Pulmonary artery endothelial cell (primary cell): Measurements from ENCODE around the gene VIPR2. TPM values are rescaled to one million over a fixed set of nuclear protein-coding genes. Genes with fewer than 3 reads are reported as not detected.
"Not testable (repeated sequence)": the region's sequence is repeated elsewhere in the genome, so short reads cannot be mapped to it uniquely, and the experiment has no call there.

Experiments used
- DNase-seq: peaks from one replicate; pipeline ENCODE4 v3.0.0-alpha.2; 2011; ENCODE audit warnings: low read depth, low spot score
- total RNA-seq: library from RNA; depleted of rRNA; stranded (reverse); fragments of >200 nt; gene quantifications from 2 replicates; pipeline ENCODE4 v1.2.3, GENCODE V29; 2014

VIPR2 gene
- total RNA-seq, 1 donor from 2014 or later, result not detected

- no peak for DNase-seq
Measured at GRCh38 chr7:159094023-159094740, 50.5 kb downstream of the VIPR2 start.

- no peak for DNase-seq
Measured at GRCh38 chr7:159093351-159093971, 51.2 kb downstream of the VIPR2 start.

GRCh38 chr7:159092701-159093121 lies 52.0 kb downstream of the VIPR2 start:
- no peak for DNase-seq

DNA sequence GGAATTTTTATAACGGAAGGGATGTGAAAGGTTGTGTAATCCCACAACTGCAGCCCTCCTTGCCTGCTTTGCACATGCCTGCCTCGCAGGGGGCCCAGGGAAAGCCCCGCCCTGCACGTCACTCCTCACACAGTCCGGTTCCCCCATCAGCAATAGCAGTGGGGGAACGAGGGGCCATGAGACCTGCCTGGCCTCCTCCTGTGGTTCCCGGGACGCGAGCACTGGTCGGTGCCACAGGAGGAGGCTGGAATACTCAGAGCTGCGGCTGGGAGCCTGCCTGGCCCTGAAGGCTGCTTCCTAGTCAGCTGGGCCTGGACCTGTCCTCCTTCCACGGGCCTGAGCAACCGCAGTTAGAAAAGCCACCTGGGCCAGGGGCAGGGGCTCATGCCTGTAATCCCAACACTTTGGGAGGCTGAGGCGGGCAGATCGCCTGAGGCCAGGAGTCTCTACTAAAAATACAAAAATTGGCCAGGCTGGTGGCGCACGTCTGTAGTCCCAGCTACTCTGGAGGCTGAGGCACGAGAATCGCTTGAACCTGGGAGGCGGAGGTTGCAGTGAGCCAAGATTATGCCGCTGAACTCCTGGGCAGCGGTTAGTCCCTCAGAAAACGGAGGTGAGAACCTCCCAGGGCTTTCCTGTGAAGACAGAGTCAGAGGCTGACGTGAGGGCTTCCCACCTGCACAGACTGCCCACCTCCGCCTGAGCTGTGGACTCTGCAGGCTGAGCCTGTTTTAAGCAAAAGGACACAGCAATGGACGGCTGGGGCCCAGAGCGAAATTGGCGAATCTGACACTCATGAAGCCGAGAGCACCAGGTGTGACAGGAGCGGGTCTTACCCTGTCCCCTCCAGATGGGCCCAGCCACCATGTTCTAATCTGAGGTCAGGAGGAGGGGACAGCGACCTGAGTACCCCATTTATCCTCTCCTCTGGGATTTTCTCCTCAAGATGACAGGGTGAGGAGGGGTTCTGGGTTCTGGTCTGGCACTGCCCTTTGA lies 52.9 kb downstream of the VIPR2 start:
- DNase-seq, result no peak

DNA sequence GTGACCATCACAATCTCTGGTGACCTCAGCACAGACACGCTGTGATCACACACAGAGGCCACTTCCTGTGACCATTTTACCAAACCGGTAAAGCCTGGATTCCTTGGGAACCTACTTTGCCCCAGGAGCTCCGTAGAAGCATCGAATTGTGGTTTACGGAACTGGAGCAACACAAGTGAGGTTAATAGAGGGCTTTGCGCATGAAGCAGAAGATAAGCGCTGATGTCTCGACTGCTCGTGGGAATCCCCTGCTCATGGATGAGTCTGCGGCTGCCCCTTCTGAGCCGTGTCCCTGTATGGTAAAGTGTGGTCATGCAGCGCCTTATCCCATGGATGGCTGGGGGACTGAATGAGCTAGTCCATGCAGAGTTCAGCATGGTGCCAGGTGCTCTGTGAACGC lies 53.6 kb downstream of the VIPR2 start:
- DNase-seq, result no peak

- DNase-seq, result no peak
Measured at GRCh38 chr7:159088016-159088865, 56.4 kb downstream of the VIPR2 start.

DNA sequence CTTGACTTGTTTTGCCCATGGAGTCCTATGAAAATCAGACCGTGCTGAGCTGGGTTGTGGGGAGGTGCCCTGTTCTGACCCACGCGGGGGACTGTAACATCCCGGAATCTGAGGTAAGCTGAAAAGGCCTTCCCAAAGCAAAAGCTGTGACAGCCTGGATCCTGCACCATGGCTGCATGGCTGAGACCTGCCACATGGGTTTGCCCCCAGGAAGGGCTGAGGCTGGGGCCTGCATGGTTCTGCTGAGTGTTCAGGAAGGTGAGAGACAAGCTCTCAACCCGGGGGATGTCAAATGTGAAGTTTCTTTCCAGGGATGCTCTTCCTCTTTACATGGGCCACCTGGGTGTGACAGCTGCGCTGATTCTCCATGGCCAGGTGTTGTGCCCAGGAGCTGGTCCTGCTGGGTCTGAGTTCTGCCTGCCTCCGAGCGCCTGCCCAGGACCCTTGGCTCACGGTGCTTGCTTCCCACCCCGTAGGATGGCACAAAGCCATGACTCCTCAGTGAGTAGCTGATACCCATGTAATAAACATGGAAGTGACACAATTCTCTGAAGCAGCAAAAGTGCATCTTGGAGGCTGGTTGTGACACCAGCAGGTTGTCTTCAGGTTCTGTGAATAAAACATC lies 58.3 kb downstream of the VIPR2 start:
- no peak for DNase-seq

DNA sequence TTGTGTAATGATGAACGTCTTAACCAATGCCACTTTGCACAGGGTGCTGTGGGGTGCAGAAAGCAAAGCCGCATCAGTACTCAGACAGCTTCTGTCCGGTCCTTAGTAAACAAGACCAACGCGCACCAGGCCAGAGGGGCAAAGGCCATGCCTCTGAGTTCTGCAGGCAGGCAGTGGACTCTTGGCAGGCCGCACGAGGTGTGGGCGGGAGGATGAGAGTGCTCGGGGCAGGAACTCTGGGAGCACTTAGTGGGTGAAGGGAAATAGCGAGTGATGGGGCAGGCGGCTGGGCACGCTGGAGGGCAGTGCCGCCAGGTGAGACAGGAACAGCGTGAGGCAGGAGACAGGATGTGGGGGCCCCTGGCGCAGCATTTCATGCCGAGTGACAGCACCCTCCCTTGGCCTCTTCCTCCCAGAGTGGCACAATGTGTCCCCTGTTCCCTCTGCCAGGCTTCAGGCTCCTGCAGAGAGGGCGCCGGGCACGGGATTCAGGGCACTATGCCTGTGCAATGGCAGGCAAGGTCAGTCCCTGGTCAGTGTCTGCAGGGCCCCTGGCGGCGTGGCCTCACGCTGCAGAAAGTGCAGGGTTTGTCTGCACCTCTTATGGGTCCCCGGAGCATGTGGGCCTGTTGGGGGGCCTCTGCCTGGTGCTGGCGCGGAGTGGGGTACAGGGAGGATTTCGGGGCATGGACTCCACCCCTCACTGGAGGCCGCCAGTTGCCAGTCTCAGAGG lies 60.4 kb downstream of the VIPR2 start:
- DNase-seq, result no peak

GRCh38 chr7:159083698-159084068 lies 61.0 kb downstream of the VIPR2 start:
- DNase-seq, result no peak

GRCh38 chr7:159083001-159083697 lies 61.5 kb downstream of the VIPR2 start:
- DNase-seq, result no peak

DNA sequence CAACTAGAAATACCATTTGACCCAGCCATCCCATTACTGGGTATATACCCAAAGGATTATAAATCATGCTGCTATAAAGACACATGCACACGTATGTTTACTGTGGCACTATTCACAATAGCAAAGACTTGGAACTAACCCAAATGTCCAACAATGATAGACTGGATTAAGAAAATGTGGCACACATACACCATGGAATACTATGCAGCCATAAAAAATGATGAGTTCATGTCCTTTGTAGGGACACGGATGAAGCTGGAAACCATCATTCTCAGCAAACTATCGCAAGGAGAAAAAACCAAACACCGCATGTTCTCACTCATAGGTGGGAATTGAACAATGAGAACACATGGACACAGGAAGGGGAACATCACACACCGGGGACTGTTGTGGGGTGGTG lies 62.6 kb downstream of the VIPR2 start:
- DNase-seq, result not testable (repeated sequence)

DNA sequence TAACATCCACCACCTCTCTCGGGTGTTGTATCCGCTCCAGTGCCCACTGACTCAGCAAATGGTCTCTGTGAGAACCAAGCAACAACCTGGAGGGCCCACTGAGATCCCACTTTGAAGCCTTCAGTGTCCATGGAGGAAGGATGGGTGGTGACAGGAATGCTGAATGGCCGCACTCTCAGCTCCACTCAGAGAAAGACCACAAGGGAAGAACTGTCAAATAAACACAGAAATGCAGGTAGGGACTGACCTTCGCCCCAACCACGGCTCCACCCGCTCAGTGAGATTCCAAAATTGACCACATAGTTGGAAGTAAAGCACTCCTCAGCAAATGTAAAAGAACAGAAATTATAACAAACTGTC lies 65.8 kb downstream of the VIPR2 start:
- no peak for DNase-seq

GRCh38 chr7:159078193-159078910 lies 66.3 kb downstream of the VIPR2 start:
- DNase-seq, result no peak

DNA sequence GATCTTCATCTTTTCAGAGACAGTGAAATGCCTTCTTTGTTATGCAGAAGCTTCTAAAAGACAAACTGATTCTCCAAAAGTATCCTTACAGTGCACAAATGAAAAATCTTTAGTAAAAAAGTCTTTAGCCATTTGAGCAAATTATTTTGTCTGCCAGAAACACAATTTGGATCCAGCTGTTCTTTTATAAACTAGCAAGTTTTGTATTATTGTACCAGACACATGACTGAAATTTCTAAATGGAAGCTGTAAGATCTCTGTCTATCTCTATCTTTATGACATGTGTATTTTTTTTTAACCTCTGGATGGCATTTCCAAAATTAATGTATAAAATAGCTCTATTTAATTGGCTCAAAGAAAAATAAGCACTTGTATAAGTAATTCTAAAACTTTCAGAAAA lies 68.3 kb downstream of the VIPR2 start:
- no peak for DNase-seq

- no peak for DNase-seq
Measured at GRCh38 chr7:159075563-159076238, 69.0 kb downstream of the VIPR2 start.

GRCh38 chr7:159071260-159071659 lies 73.4 kb downstream of the VIPR2 start:
- no peak for DNase-seq

GRCh38 chr7:159070431-159071148 lies 74.1 kb downstream of the VIPR2 start:
- DNase-seq, result no peak
